ENCODE measurements around the gene FHDC1.
"Not testable (repeated sequence)": the region's sequence is repeated elsewhere in the genome, so short reads cannot be mapped to it uniquely, and the experiment has no call there.

The FHDC1 gene

DNA sequence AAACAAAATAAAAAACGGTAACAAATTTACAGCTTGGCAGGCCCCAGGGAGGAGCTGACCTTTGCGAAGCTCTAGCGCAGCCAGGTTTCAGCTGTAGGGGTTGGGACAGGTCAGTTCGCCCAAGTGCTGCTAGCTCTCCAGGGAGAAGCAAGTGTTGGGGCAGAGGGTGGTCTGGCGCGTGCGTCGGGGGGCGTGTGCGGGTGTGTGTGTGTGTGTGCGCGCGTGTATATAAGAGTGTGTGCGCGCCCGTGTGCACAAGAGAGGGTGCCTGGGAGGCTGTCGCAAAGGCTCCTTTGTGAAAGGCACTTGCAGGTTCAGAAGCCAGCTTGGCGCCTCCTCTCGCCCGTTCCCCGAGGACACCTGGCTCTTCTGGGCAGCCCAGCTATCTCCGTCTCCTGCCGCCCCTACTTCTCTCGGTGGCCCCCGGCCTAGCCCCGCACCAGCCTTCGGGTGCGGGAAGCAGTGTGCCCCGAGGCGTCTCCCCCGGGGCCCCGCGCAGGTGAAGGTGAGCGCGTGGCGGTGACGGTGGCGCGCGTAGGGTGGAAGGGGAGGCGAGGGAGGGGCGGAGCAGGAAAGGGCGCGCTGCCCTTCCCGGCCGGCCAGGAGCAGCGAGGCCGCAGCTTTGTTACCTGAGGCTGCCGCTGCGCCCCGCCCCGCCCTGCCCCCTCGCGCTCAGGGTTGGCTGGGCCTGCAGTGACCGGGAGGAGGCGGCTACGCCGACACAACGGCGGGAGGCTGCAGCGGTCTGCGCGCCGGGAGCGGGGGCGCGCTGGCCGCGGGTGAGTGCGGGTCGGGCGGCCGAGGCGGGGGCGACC, at the start of gene FHDC1:
Gene FHDC1, plus strand, starts transcription at position 693 of the 815 bp plus-strand sequence. CDS start 6,735 bp downstream, outside the sequence.
- DNase-seq (ENCODE audit: low read depth): no peak

DNA sequence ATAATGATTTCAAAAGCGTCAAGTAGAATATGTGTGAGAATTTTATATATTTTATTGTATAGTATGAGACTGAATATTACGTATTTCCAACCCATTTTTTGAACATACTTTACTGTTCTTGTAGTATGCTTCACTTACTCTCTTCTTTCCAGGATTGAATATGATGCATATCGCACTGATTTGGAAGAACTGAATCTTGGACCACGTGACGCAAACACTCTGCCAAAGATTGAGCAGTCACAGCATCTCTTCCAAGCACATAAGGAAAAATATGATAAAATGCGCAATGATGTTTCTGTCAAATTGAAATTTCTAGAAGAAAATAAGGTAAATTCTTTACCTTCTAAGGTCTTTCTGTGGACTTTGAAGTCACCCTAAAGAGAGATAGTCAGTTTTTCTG, 48.1 kb upstream of the FHDC1 start:
- DNase-seq (ENCODE audit: low read depth): no peak

- no peak for DNase-seq (ENCODE audit: low read depth)
Measured at GRCh38 chr4:152892974-152893373, 43.1 kb upstream of the FHDC1 start.

- no peak for DNase-seq (ENCODE audit: low read depth)
Measured at GRCh38 chr4:152894673-152895072, 41.5 kb upstream of the FHDC1 start.

- no peak for DNase-seq (ENCODE audit: low read depth)
Measured at GRCh38 chr4:152896811-152897210, 39.3 kb upstream of the FHDC1 start.

- DNase-seq (ENCODE audit: low read depth): not testable (repeated sequence)
Measured at GRCh38 chr4:152898133-152898532, 38.0 kb upstream of the FHDC1 start.

DNA sequence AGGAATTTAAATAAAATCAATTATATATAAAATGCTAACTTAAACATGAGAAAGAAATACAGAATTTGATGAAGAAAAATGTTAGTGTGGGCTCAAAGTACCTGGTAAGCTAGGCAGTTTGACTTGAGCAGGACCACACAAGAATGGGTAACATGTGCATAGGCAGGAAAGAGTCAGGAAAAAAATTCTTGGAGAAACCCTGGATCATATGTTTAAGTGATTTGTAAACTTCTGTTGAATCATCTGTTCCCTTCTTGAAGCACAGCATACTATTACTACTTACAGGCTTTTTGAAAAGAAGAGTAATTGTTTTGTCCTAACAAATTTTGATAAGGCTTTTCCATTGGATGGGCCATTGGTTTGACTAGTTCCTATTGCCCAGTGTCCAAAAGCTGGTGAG, 37.5 kb upstream of the FHDC1 start:
- DNase-seq (ENCODE audit: low read depth): no peak

DNA sequence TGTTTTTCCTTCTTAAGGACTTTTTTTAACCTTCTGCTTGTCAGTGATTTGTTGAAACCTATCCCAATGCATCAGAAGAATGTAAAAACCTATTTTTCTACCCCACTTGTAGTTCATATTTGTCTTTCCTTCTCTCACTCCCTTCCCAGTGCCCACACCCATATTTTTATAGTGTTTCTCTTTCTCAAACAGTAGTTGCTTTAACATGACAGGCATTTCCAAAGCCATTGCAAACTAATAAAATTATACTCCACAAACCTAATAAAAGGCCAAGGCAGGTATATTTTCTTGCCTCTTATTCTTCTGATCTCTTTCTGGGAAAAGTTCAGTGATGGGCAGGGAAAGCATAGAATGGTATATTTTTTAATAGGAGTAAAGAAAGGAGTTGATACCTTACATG, 35.7 kb upstream of the FHDC1 start:
- no peak for DNase-seq (ENCODE audit: low read depth)

DNA sequence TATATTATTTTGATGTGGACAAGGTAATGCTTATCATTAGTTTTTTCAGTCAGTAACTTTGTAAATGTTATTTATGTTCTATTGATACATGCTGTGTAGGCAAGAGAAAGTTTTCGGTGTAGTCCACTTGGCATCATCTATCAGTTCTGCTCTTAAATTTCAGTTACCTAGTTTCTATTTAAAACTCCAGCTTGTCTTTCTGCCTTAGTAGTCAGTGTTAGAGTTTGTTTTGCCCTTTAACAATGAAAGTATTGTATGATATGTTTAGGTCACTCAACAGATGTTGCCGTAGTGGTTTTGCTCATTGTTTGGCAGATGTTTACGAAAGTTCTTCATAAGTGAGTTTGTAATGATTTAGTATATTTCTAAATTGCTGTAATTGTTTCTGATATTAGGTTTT, 34.9 kb upstream of the FHDC1 start:
- no peak for DNase-seq (ENCODE audit: low read depth)

DNA sequence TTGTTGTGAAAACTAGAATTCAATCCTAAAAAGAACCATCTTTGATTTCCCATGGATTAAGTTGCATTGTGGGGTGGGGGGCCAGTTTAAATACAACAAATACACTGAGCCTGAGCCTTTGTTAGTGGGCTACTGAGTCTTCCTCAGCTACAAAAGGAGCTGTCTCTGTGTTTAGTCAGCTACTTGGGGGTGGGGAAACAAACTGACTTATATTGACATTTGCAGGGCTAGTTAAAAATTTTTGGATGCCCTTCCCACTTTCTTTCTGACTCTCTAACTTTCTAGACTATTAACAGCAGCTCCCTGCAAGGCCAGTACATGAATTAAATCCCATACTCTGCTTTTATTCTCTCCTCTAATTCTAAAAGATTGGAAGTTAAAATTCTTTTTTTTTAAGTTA, 32.5 kb upstream of the FHDC1 start:
- no peak for DNase-seq (ENCODE audit: low read depth)

- no peak for DNase-seq (ENCODE audit: low read depth)
Measured at GRCh38 chr4:152909901-152910300, 26.2 kb upstream of the FHDC1 start.

DNA sequence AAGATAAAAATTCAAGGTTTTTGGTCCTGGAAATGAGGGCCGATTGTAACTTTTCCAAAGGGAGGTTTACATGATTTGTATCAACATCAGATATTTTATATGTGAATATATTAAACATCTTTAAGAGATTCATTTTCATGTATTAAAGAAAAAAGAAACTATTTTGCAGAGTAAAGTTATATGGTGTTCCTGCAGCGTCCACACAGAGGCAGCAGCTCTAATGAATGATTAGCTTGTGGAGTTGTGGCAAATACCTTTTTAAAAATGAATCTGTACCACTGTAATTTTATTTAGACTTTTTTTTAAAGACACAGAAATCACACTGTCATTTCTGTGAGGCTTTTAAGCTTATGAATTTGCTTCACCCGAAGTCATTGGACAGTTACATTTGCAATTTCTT, 25.6 kb upstream of the FHDC1 start:
- no peak for DNase-seq (ENCODE audit: low read depth)

DNA sequence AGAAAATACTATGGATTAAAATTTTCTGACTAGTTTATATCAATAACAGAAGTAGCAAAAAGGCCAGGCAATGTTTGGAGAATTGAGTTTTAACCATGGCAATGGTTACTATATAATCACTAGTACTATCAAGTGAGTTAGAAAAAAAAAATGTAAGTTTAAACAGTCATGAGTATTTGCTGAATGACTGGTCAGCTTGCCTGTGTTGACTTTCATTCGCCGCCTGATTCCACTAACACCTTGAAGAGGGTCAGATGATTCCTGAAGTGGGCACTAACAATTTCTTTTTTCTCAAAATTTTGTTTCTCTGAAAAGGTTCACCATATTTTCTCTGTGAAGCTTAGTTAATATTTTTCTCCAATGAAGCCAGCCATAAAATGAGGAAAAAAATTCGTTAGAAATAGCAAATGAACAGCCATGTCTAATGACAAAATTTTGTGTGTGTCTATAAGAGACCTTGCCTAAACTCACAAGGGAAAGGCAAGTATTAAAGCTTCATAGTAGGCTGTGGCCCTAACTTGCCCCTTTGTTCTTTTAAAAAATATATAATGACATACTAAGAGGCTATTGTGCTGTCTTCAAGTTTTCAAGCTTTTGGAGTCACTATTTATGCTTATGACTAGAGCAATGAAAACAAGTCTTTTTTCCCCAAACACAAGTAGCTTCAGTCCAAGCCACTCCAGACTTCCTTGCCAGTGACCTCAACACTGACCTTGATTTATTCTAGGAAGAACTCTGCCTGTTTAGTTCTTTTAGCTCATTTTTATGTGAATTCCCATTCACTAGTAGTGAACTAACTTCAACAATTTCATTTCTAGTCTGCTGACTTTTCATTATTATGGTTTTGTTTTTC, 18.4 kb upstream of the FHDC1 start:
- no peak for DNase-seq (ENCODE audit: low read depth)

DNA sequence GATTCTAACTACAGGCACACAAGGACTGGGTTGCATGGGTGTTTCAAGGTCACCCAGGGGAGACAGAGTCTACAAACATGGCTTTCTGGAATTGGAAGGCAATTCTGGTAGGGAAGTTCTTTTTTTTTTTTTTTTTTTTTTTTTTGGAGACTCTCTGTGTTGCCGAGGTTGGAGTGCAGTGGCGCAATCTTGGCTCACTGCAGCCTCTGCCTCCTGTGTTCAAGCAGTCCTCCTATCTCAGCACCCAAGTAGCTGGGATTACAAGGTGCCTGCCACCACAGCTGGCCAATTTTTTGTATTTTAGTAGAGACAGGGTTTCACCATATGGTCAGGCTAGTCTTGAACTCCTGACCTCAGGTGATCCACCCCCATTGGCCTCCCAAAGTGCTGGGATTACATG, 16.3 kb upstream of the FHDC1 start:
- no peak for DNase-seq (ENCODE audit: low read depth)

- DNase-seq (ENCODE audit: low read depth): no peak
Measured at GRCh38 chr4:152920768-152921167, 15.4 kb upstream of the FHDC1 start.

DNA sequence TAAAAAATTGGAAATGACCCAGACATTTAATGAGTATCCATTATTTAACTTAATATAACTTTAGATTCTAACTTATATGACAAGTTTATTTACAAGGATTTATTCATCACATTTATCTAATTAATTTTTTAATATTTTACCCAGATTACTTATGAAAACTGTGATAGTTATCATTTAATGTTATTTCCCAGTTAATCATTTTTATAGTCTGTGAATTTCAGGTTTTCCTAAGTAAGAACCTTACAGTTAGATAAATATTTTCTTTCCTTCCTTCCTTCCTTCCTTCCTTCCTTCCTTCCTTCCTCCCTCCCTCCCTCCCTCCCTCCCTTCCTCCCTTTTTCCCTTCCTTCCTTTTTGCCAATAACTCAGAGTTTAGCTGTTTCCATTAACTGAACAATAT, 14.8 kb upstream of the FHDC1 start:
- no peak for DNase-seq (ENCODE audit: low read depth)

DNA sequence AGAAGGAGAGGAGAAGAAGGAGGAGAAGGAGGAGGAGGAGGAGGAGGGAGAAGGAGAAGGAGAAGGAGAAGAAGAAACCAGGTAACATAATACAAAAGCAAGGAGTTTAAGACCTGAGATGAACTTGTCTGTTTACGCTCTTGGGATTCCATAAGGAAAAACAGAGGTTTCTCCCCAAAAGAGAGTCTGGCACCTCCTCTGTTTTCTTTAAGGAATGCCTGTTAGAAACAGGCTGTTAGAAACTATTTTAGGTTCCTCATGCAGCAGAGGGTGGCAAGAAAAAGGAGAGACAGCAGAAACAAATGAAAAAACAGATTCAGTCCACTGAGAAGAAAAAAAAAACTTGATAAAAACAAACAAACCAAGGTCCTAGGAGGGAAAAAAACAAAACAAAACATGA, 10.3 kb upstream of the FHDC1 start:
- no peak for DNase-seq (ENCODE audit: low read depth)

- no peak for DNase-seq (ENCODE audit: low read depth)
Measured at GRCh38 chr4:152926959-152927358, 9.2 kb upstream of the FHDC1 start.

GRCh38 chr4:152927737-152928136, 8.4 kb upstream of the FHDC1 start:
- no peak for DNase-seq (ENCODE audit: low read depth)

DNA sequence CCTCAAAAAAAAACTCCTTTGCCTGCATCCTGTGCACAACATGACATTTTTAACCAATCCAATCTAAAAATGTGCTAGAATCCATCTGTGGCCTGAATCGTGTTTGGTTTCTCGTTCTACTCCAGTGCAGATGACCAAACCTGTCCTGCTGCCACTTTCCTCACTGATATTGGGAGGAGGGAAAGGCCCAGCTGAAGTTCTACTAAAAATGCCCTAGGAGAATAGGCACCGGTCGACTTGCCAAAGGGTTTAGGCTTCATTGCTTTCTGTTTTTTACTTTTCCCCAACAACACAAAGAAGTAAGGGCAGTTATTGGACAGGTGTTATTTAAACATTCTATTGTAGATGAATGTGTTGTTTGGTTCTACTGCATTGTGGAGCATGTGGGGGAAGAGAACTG, 7.8 kb upstream of the FHDC1 start:
- no peak for DNase-seq (ENCODE audit: low read depth)

DNA sequence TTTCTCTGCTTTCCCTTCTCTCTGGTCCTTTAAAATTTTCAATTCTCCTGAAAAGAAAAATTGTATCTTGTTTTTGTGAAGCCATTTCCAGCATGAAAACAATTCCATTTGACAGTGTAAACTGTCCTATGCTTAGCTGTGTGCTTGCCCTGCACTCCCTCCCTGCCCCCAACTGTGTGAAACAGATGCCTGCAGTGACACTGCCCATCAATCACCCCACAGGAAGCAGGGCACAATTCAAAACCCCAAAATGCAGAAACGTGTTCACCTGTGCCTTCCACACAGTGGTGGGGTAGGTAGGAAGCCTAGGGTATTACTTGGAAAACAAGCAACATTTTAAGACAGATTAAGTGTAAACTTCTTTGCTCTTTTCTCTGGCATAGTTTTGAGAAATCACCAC, 6.2 kb upstream of the FHDC1 start:
- DNase-seq (ENCODE audit: low read depth): no peak

GRCh38 chr4:152935143-152935542, 980 bp upstream of the FHDC1 start:
- no peak for DNase-seq (ENCODE audit: low read depth)
